K562 (cell line): ENCODE measurements around the gene ZNF234. TPM values are rescaled to one million over a fixed set of nuclear protein-coding genes. Genes with fewer than 3 reads are reported as not detected.
A peak's percentile ranks its signal among the peaks of the same experiment; 100 is the strongest.

Experiments
- BRD4 ChIP-seq: fragments of 200-600 bp; sonication (generic); IDR thresholded peaks from 2 replicates; pipeline ENCODE4 v1.6.1; 2017; ENCODE audit warnings: inconsistent platforms
- C11orf30 ChIP-seq: fragments of 450-650 bp; IDR thresholded peaks from 2 replicates; pipeline ENCODE4 v1.6.1; 2016; ENCODE audit warnings: low read depth, mild to moderate bottlenecking
- CBFA2T2 ChIP-seq: fragments of 450-650 bp; conservative IDR thresholded peaks from 2 replicates; pipeline ENCODE4 v1.6.1; 2017; ENCODE audit warnings: mild to moderate bottlenecking
- EZH2 ChIP-seq: IDR thresholded peaks from 2 replicates; pipeline ENCODE4 v1.6.1; 2012; ENCODE audit warnings: low read depth, mild to moderate bottlenecking, inconsistent platforms, low read length, borderline replicate concordance
- GABPB2 ChIP-seq: fragments of 250-450 bp; sonication (Bioruptor Pico); conservative IDR thresholded peaks from 2 replicates; pipeline ENCODE4 v1.5.1; 2021; ENCODE audit warnings: mild to moderate bottlenecking
- GTF2F1 ChIP-seq: IDR thresholded peaks from 2 replicates; pipeline ENCODE4 v1.6.1; 2011; ENCODE audit warnings: low read depth, low read length, improper control_type of control experiment
- HDAC6 ChIP-seq: IDR thresholded peaks from 2 replicates; pipeline ENCODE4 v1.6.1; 2012; ENCODE audit warnings: low read depth, mild to moderate bottlenecking, control low read depth, inconsistent platforms, low read length, moderate library complexity
- HLTF ChIP-seq: fragments of 450-650 bp; IDR thresholded peaks from 2 replicates; pipeline ENCODE4 v1.6.1; 2016
- HNRNPLL ChIP-seq: fragments of 200-400 bp; formaldehyde crosslinking; IDR thresholded peaks from 2 replicates; pipeline ENCODE4 v1.6.1; 2017; ENCODE audit warnings: low read length, low read depth, mild to moderate bottlenecking; ENCODE audit not compliant: poor library complexity, severe bottlenecking
- MBD2 ChIP-seq: sonication (generic); IDR thresholded peaks from 2 replicates; pipeline ENCODE4 v1.6.1; 2016; ENCODE audit warnings: low read depth, borderline replicate concordance
- MCM2 ChIP-seq: fragments of 450-650 bp; IDR thresholded peaks from 2 replicates; pipeline ENCODE4 v1.6.1; 2017; ENCODE audit warnings: low read depth, mild to moderate bottlenecking
- NFE2 ChIP-seq: IDR thresholded peaks from 2 replicates; pipeline ENCODE4 v1.6.1; 2014; ENCODE audit warnings: antibody characterized with exemption, low read depth
- PML ChIP-seq: IDR thresholded peaks from 2 replicates; pipeline ENCODE4 v1.6.1; 2012; ENCODE audit warnings: low read length, inconsistent platforms
- PTTG1 ChIP-seq: fragments of 450-650 bp; IDR thresholded peaks from 2 replicates; pipeline ENCODE4 v1.6.1; 2016; ENCODE audit warnings: low read depth, mild to moderate bottlenecking, missing genetic modification characterization, missing compliant biosample characterization
- RCOR1 ChIP-seq, 2 experiments: IDR thresholded peaks; 2 replicates each; pipeline ENCODE4 v1.6.1; 2012; ENCODE audit warnings: low read depth in 2 of 2, low read length in 2 of 2, borderline replicate concordance in 1 of 2, improper control_type of control experiment in 1 of 2
- SRSF7 ChIP-seq: fragments of 200-400 bp; formaldehyde crosslinking; optimal IDR thresholded peaks from 2 replicates; pipeline ENCODE3; 2017; ENCODE audit warnings: mild to moderate bottlenecking, low read depth, low read length
- TBL1XR1 ChIP-seq, 2 experiments: IDR thresholded peaks; 2 replicates each; pipeline ENCODE4 v1.6.1; 2012; ENCODE audit warnings: improper control_type of control experiment in 2 of 2, low read length in 2 of 2, mild to moderate bottlenecking in 1 of 2
- TEAD1 ChIP-seq, 2 experiments: fragments of 450-650 bp in 1 of 2; sonication (generic) in 1 of 2; formaldehyde crosslinking; IDR thresholded peaks; 2 replicates each; pipeline versions ENCODE4 v1.4.0 to v1.8.0; 2020 to 2022; ENCODE audit warnings: mild to moderate bottlenecking in 2 of 2, missing genetic modification reagents in 1 of 2
- TEAD2 ChIP-seq: fragments of 450-650 bp; IDR thresholded peaks from 2 replicates; pipeline ENCODE4 v1.6.1; 2016; ENCODE audit warnings: missing genetic modification characterization, control low read depth, missing compliant biosample characterization
- TGIF2 ChIP-seq: sonication (generic); formaldehyde crosslinking; IDR thresholded peaks from 2 replicates; pipeline ENCODE4 v1.8.1; 2022; ENCODE audit warnings: mild to moderate bottlenecking, missing genetic modification reagents, moderate library complexity
- ZC3H4 ChIP-seq: sonication (generic); formaldehyde crosslinking; IDR thresholded peaks from 2 replicates; pipeline ENCODE4 v1.9.0; 2021; ENCODE audit warnings: missing genetic modification reagents, borderline replicate concordance
- ZFP30 ChIP-seq: fragments of 250-450 bp; sonication (Bioruptor Pico); IDR thresholded peaks from 2 replicates; pipeline ENCODE4 v1.8.0; 2022; ENCODE audit warnings: moderate library complexity, mild to moderate bottlenecking, inconsistent platforms, borderline replicate concordance
- ZKSCAN8 ChIP-seq: fragments of 200-800 bp; sonication (Bioruptor generic); IDR thresholded peaks from 2 replicates; pipeline ENCODE4 v1.6.1; 2016; ENCODE audit warnings: missing genetic modification characterization, missing compliant biosample characterization
- ZNF165 ChIP-seq: fragments of 250-450 bp; sonication (Bioruptor Pico); IDR thresholded peaks from 2 replicates; pipeline ENCODE4 v1.4.0; 2020; ENCODE audit warnings: borderline replicate concordance
- ZNF384 ChIP-seq: IDR thresholded peaks from 2 replicates; pipeline ENCODE4 v1.6.1; 2012; ENCODE audit warnings: low read depth, low read length, improper control_type of control experiment
- ZNF77 ChIP-seq: fragments of 250-450 bp; sonication (Bioruptor Pico); IDR thresholded peaks from 2 replicates; pipeline ENCODE4 v1.5.0; 2020
- ZNF785 ChIP-seq: fragments of 250-450 bp; sonication (Bioruptor Pico); IDR thresholded peaks from 2 replicates; pipeline ENCODE4 v1.4.0; 2020; ENCODE audit warnings: mild to moderate bottlenecking
- polyA plus RNA-seq, 8 experiments: library from polyadenylated mRNA; depleted of rRNA in 4 of 8; stranded (reverse) in 5 of 8; unstranded in 3 of 8; fragments of >200 nt; fragmentation: Nextera tagmentation in 2 of 8; fragmentation: Illumina TruSeq in 1 of 8; extraction: Ambion mirVana in 2 of 8; extraction: Trizol in 1 of 8; gene quantifications; 2 replicates each; pipeline versions ENCODE4 v1.2.1 to v1.2.3, GENCODE V29; 2011 to 2014; ENCODE audit warnings: inconsistent platforms in 1 of 8, missing spikeins in 1 of 8
- total RNA-seq, 7 experiments: library from RNA; depleted of rRNA in 6 of 7; stranded (reverse); fragments of >200 nt in 6 of 7; fragmentation: Illumina TruSeq in 2 of 7; extraction: Trizol in 2 of 7; gene quantifications; 2 replicates each; pipeline versions ENCODE4 v1.2.1 to v1.2.3, GENCODE V29; 2011 to 2021; ENCODE audit warnings: low replicate concordance in 1 of 7
- TF ChIP-seq, protein P1 (sequence below): IDR thresholded peaks from 2 replicates; pipeline ENCODE4 v1.6.1; 2014; ENCODE audit warnings: antibody characterized with exemption
- TF ChIP-seq, protein P2 (sequence below): fragments of 250-450 bp; sonication (Bioruptor Pico); IDR thresholded peaks from 2 replicates; pipeline ENCODE4 v1.8.0; 2021; ENCODE audit warnings: moderate library complexity, mild to moderate bottlenecking, inconsistent platforms
- TF ChIP-seq, protein P3 (sequence below): sonication (generic); formaldehyde crosslinking; IDR thresholded peaks from 2 replicates; pipeline ENCODE4 v1.8.0; 2022; ENCODE audit warnings: missing genetic modification reagents, mild to moderate bottlenecking, moderate library complexity, borderline replicate concordance

ZNF234 gene
- total and polyA plus RNA-seq, 9 of the 15 experiments (the other 6 are each of a cell fraction or from before 2014, with no cell fraction given), result 0.82 to 2.9 (median 1.5) TPM

GRCh38 chr19:44207126-44207803 lies 65.9 kb downstream of the ZNF234 start (continued):
- TF ChIP-seq, protein P1, sequence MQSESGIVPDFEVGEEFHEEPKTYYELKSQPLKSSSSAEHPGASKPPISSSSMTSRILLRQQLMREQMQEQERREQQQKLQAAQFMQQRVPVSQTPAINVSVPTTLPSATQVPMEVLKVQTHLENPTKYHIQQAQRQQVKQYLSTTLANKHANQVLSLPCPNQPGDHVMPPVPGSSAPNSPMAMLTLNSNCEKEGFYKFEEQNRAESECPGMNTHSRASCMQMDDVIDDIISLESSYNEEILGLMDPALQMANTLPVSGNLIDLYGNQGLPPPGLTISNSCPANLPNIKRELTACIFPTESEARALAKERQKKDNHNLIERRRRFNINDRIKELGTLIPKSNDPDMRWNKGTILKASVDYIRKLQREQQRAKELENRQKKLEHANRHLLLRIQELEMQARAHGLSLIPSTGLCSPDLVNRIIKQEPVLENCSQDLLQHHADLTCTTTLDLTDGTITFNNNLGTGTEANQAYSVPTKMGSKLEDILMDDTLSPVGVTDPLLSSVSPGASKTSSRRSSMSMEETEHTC, result no peak
- TF ChIP-seq ZFP30 (CRISPR knock-in tag) (no peak), TBL1XR1 (IDR thresholded peaks at IDR 0.05; ENCODE audit: low read length in 2 of 2) (peak in 1 of 2 experiments; percentile 50; a peak in 1 of 4 replicates), ZC3H4 (CRISPR knock-in tag) (no peak), ZKSCAN8 (0 out of 2 replicates have a peak, but pooled peaks have one; percentile 55), GTF2F1 (no peak), GABPB2 (CRISPR knock-in tag) (no peak), BRD4 (no peak; the same call in 1 of the 2 replicates), ZNF77 (no peak), RCOR1 (IDR thresholded peaks at IDR 0.05; ENCODE audit: borderline replicate concordance in 1 of 2, low read depth in 2 of 2, low read length in 2 of 2) (no peak), PTTG1 (no peak), NFE2 (no peak), C11orf30 (no peak), HLTF (no peak), TGIF2 (CRISPR knock-in tag) (no peak), ZNF785 (CRISPR knock-in tag) (no peak), MCM2 (no peak), TEAD1 (CRISPR knock-in tag; IDR thresholded peaks at IDR 0.05) (no peak), CBFA2T2 (no peak), ZNF384 (no peak), TEAD2 (no peak), MBD2 (peak; percentile 63; the same call in 1 of the 2 replicates), ZNF165 (no peak), HNRNPLL (peak; percentile 22), EZH2 (no peak), HDAC6 (no peak), SRSF7 (no peak), PML (no peak)
- TF ChIP-seq, protein P2, sequence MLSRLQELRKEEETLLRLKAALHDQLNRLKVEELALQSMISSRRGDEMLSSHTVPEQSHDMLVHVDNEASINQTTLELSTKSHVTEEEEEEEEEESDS, result no peak
- TF ChIP-seq, protein P3, sequence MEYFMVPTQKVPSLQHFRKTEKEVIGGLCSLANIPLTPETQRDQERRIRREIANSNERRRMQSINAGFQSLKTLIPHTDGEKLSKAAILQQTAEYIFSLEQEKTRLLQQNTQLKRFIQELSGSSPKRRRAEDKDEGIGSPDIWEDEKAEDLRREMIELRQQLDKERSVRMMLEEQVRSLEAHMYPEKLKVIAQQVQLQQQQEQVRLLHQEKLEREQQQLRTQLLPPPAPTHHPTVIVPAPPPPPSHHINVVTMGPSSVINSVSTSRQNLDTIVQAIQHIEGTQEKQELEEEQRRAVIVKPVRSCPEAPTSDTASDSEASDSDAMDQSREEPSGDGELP, result peak; percentile 58; the same call in 1 of the 2 replicates
